Astrocyte (in vitro differentiated cells and primary cell): ENCODE measurements around the gene HPN.

Experiments
- CTCF ChIP-seq: IDR thresholded peaks from 2 replicates; pipeline ENCODE4 v1.5.1; 2011; ENCODE audit warnings: low read depth, mild to moderate bottlenecking, inconsistent platforms, low read length, moderate library complexity; ENCODE audit not compliant: insufficient read depth
- EZH2 ChIP-seq: IDR thresholded peaks from 2 replicates; pipeline ENCODE4 v1.6.1; 2012; ENCODE audit warnings: mild to moderate bottlenecking, low read length, inconsistent platforms; ENCODE audit not compliant: insufficient read depth

GRCh38 chr19:35098413-35099049 is 57.0 kb downstream of the HPN start:
- TF ChIP-seq CTCF (no peak), EZH2 (no peak)
